Lung (tissue), 12 donors: ENCODE measurements around the gene MZT2B. TPM values are rescaled to one million over a fixed set of nuclear protein-coding genes. Genes with fewer than 3 reads are reported as not detected.
"Not testable (repeated sequence)": the region's sequence is repeated elsewhere in the genome, so short reads cannot be mapped to it uniquely, and the experiment has no call there.

Experiments
- ATAC-seq: fragments of 200-7000 bp; cut with Tn5 transposase; one replicate; pipeline ENCODE4 v1.9.1; 2020; ENCODE audit warnings: moderate number of reproducible peaks; ENCODE audit not compliant: insufficient read depth, low FRiP score
- DNase-seq, 3 donors: peaks; one replicate each; pipeline ENCODE4 v3.0.0-alpha.2; 2013 to 2017
- H3K27ac ChIP-seq, 2 donors: one replicate each; pipeline ENCODE4 v1.5.1; 2013; ENCODE audit warnings: mild to moderate bottlenecking in 2 of 2, moderate library complexity in 2 of 2, control low read depth in 1 of 2, inconsistent platforms in 1 of 2, low read depth in 1 of 2, low read length in 1 of 2
- H3K27me3 ChIP-seq, 3 donors: one replicate each; pipeline ENCODE4 v1.5.1; 2013; ENCODE audit warnings: low read length in 2 of 3; ENCODE audit not compliant: control insufficient read depth in 3 of 3, insufficient read depth in 3 of 3
- H3K36me3 ChIP-seq, 4 donors: one replicate each; pipeline ENCODE4 v1.5.1; 2013; ENCODE audit warnings: low read length in 4 of 4, mild to moderate bottlenecking in 1 of 4, moderate library complexity in 1 of 4; ENCODE audit not compliant: control insufficient read depth in 4 of 4, insufficient read depth in 4 of 4
- H3K4me1 ChIP-seq, 5 donors: one replicate each; pipeline ENCODE4 v1.5.1; 2013; ENCODE audit warnings: low read length in 5 of 5, mild to moderate bottlenecking in 2 of 5, moderate library complexity in 1 of 5; ENCODE audit not compliant: control insufficient read depth in 5 of 5, insufficient read depth in 5 of 5
- H3K4me3 ChIP-seq: one replicate; pipeline ENCODE4 v1.5.1; 2013; ENCODE audit warnings: mild to moderate bottlenecking, control low read depth, moderate library complexity
- H3K9ac ChIP-seq, 2 donors: one replicate each; pipeline ENCODE4 v1.5.1; 2013; ENCODE audit warnings: low read length in 2 of 2, control low read depth in 1 of 2; ENCODE audit not compliant: insufficient read depth in 1 of 2
- H3K9me3 ChIP-seq, 4 donors: one replicate each; pipeline ENCODE4 v1.5.1; 2013; ENCODE audit warnings: low read length in 3 of 4, mild to moderate bottlenecking in 1 of 4, moderate library complexity in 1 of 4; ENCODE audit not compliant: control insufficient read depth in 4 of 4, insufficient read depth in 3 of 4
- CTCF ChIP-seq: IDR thresholded peaks from 2 replicates; pipeline ENCODE4 v1.5.1; 2012; ENCODE audit warnings: mild to moderate bottlenecking; ENCODE audit errors: control extremely low read depth, extremely low read depth
- WGBS, 2 donors: extraction: QIAGEN DNeasy Blood & Tissue Kit; methylation state at CpG; one replicate each; pipeline ENCODE4 v1.1.7; 2013; 5-methylcytosine and 5-hydroxymethylcytosine counted together
- polyA plus RNA-seq, 2 donors: library from polyadenylated mRNA; stranded (reverse); fragments of 200-250 nt; gene quantifications; one replicate each; pipeline ENCODE4 v1.2.1, GENCODE V29; 2013
- total RNA-seq, 2 donors: library from RNA; depleted of rRNA in 1 of 2; stranded (reverse); fragments of >200 nt in 1 of 2; gene quantifications; one replicate each; pipeline ENCODE4 v1.2.1, GENCODE V29; 2014 to 2021
- donor health status: control.
- donor health status: control.
- donor health status: Bipolar disorder and iron deficiency.
- donor health status: healthy.
- donor health status: DM: yes; HTN: yes; CAD: no.

Gene MZT2B
- total and polyA plus RNA-seq, 4 donors: 59.1 to 243 (median 189) TPM

- H3K9me3 ChIP-seq, H3K36me3 ChIP-seq, H3K4me3 ChIP-seq, H3K9ac ChIP-seq, H3K27ac ChIP-seq, H3K4me1 ChIP-seq, H3K27me3 ChIP-seq, ATAC-seq, DNase-seq: not testable (repeated sequence)
- WGBS, 2 donors: 85% methylated on average over 4 of the region's 4 CpGs
These were observed 6.9 kb downstream of the MZT2B start for GRCh38 chr2:130188958-130189357.

GRCh38 chr2:130190237-130190636 is 8.2 kb downstream of the MZT2B start:
- H3K27ac ChIP-seq: no peak overlapping the region
- TF ChIP-seq CTCF: no peak
- H3K4me1 ChIP-seq: no peaks in the 10 kb centered on the region
- H3K27me3 ChIP-seq: no peaks in the 10 kb centered on the region
- no peak overlapping the region for H3K4me3 ChIP-seq
- peaks cover 0 to 2% (median 0%) of the 10 kb centered on the region in 4 donors for H3K9me3 ChIP-seq
- peaks cover 0 to 4% (median under 1%) of the 10 kb centered on the region in 4 donors for H3K36me3 ChIP-seq
- H3K9ac ChIP-seq: no peak overlapping the region
- 89 to 97% methylated on average over 15 of the region's 15 CpGs for WGBS, 2 donors
- DNase-seq (no peak), ATAC-seq (no peak)

- not testable (repeated sequence) for H3K9ac ChIP-seq, H3K36me3 ChIP-seq, H3K27ac ChIP-seq, H3K4me3 ChIP-seq, H3K4me1 ChIP-seq, ATAC-seq, DNase-seq, H3K27me3 ChIP-seq, H3K9me3 ChIP-seq
- WGBS, 2 donors: 90 to 94% methylated on average over 6 of the region's 6 CpGs
These were observed 9.3 kb downstream of the MZT2B start for GRCh38 chr2:130191319-130191718.

GRCh38 chr2:130192451-130192850 is 10.4 kb downstream of the MZT2B start:
- H3K36me3 ChIP-seq, H3K4me3 ChIP-seq, ATAC-seq, H3K4me1 ChIP-seq, H3K27ac ChIP-seq, DNase-seq, H3K9me3 ChIP-seq, H3K9ac ChIP-seq, H3K27me3 ChIP-seq: not testable (repeated sequence)
- WGBS, 2 donors: 80 to 85% methylated on average over 3 of the region's 3 CpGs

GRCh38 chr2:130193824-130194223 is 11.8 kb downstream of the MZT2B start:
- 89 to 91% methylated on average over 22 of the region's 22 CpGs for WGBS, 2 donors
- H3K36me3 ChIP-seq, H3K27me3 ChIP-seq, H3K9me3 ChIP-seq, DNase-seq, ATAC-seq, H3K9ac ChIP-seq, H3K4me1 ChIP-seq, H3K27ac ChIP-seq, H3K4me3 ChIP-seq: not testable (repeated sequence)

- H3K4me3 ChIP-seq, H3K4me1 ChIP-seq, ATAC-seq, H3K27me3 ChIP-seq, H3K36me3 ChIP-seq, DNase-seq, H3K9me3 ChIP-seq, H3K9ac ChIP-seq: not testable (repeated sequence)
- 73 to 77% methylated on average over 9 of the region's 9 CpGs for WGBS, 2 donors
- peak overlapping the region in 1 of 2 donors; percentile 82 for H3K27ac ChIP-seq
These were observed 13.1 kb downstream of the MZT2B start for GRCh38 chr2:130195089-130195635.

GRCh38 chr2:130196052-130196451 is 14.0 kb downstream of the MZT2B start:
- H3K9me3 ChIP-seq, H3K9ac ChIP-seq, H3K4me3 ChIP-seq, H3K4me1 ChIP-seq, H3K27ac ChIP-seq, ATAC-seq, H3K36me3 ChIP-seq, H3K27me3 ChIP-seq, DNase-seq: not testable (repeated sequence)
- 82 to 94% methylated on average over 7 to 12 of the region's 13 CpGs for WGBS, 2 donors
